Tibial nerve (tissue), 4 donors: ENCODE results near the gene MTHFD1.

Source experiments
- CTCF ChIP-seq, 5 experiments: fragments of 200-600 bp in 3 of 5; fragments of 450-650 bp in 2 of 5; sonication (generic) in 3 of 5; IDR thresholded peaks; one replicate each; pipeline ENCODE4 v1.5.1; 2016 to 2019; ENCODE audit warnings: antibody characterized with exemption in 5 of 5, mild to moderate bottlenecking in 3 of 5, moderate library complexity in 2 of 5
- EP300 ChIP-seq, 2 donors: sonication (generic); formaldehyde crosslinking; IDR thresholded peaks; one replicate each; pipeline ENCODE4 v1.6.1; 2017; ENCODE audit warnings: antibody characterized with exemption in 2 of 2, mild to moderate bottlenecking in 1 of 2
- POLR2A ChIP-seq, 2 donors: fragments of 450-650 bp; IDR thresholded peaks; one replicate each; pipeline ENCODE4 v1.6.1; 2017; ENCODE audit warnings: antibody characterized with exemption in 2 of 2, mild to moderate bottlenecking in 2 of 2, moderate library complexity in 2 of 2

DNA sequence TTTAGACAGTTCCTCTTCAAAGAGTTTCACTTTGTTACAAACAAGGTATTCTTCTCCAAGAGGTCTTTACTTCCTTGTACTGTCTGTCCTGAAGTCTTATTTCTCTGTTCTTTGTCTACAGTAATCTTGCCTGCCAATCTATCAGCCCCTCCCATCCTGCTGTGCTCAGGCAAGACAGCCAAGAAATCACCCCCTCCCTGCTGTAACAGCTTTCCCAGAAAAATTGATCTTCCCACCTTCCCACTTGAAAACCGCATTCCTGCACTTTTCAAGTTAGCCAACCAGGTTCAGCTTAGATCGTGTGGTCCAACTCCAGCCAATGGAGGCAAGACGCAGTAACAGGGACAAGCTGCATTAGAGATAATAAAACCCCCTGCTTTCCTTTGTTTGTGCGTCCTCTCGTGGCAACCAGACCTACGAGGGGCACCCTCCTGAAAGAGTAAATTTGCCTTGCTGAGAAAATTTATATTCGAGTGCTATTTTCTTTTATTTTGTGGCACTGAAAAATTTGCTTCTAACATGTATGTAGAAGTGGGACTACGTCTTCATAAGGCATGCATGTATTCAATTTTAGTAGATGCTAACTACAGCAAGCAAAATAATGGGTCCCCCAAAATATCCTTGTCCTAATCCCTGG is 47.5 kb upstream of the MTHFD1 start:
- TF ChIP-seq CTCF (IDR thresholded peaks at IDR 0.05) (no peak), POLR2A (IDR thresholded peaks at IDR 0.05) (no peak), EP300 (IDR thresholded peaks at IDR 0.05) (no peak)
